Measurements from ENCODE around the gene PTPRH.

GRCh38 chr19:55132453-55133129 lies 76.7 kb downstream of the PTPRH start:
- no peak for TF ChIP-seq POLR2A (IDR thresholded peaks at IDR 0.05)
- TF ChIP-seq CTCF (IDR thresholded peaks at IDR 0.05): peak in 1 of 5 experiments; percentile 17
